Endodermal cell (in vitro differentiated cells): ENCODE measurements around the gene CARS2. TPM values are rescaled to one million over a fixed set of nuclear protein-coding genes. Genes with fewer than 3 reads are reported as not detected.

Experiments
- DNase-seq: peaks from one replicate; pipeline ENCODE4 v3.0.0-alpha.2; 2017
- H3K27ac ChIP-seq: 2 replicates; pipeline ENCODE4 v1.5.1; 2013; ENCODE audit warnings: mild to moderate bottlenecking, low read depth, low read length, moderate library complexity
- H3K27me3 ChIP-seq: 2 replicates; pipeline ENCODE4 v1.6.1; 2013; ENCODE audit warnings: mild to moderate bottlenecking, low read length, moderate library complexity; ENCODE audit not compliant: insufficient read depth, control insufficient read depth, poor library complexity, severe bottlenecking
- H3K36me3 ChIP-seq: 2 replicates; pipeline ENCODE4 v1.7.0; 2013; ENCODE audit warnings: mild to moderate bottlenecking, low read length, moderate library complexity; ENCODE audit not compliant: control insufficient read depth, insufficient read depth
- H3K4me1 ChIP-seq: one replicate; pipeline ENCODE4 v1.7.0; 2013; ENCODE audit warnings: low read length; ENCODE audit not compliant: control insufficient read depth, insufficient read depth
- H3K4me3 ChIP-seq: 2 replicates; pipeline ENCODE4 v1.5.1; 2013; ENCODE audit warnings: mild to moderate bottlenecking, low read length, moderate library complexity
- H3K9ac ChIP-seq: 2 replicates; pipeline ENCODE4 v1.6.1; 2013; ENCODE audit warnings: mild to moderate bottlenecking, low read length, moderate library complexity; ENCODE audit not compliant: poor library complexity, severe bottlenecking; ENCODE audit errors: extremely low read depth
- H3K9me3 ChIP-seq: 2 replicates; pipeline ENCODE4 v1.6.1; 2013; ENCODE audit warnings: mild to moderate bottlenecking, low read length, moderate library complexity; ENCODE audit not compliant: control insufficient read depth
- H3K27ac Mint-ChIP-seq: 2 replicates; pipeline ENCODE4 v1.8.0; 2020; ENCODE audit warnings: mixed read lengths
- H3K27me3 Mint-ChIP-seq: 2 replicates; pipeline ENCODE4 v1.8.0; 2021; ENCODE audit warnings: mild to moderate bottlenecking, mixed read lengths; ENCODE audit not compliant: insufficient read depth
- H3K36me3 Mint-ChIP-seq: 2 replicates; pipeline ENCODE4 v1.8.0; 2020; ENCODE audit warnings: low read depth, mixed read lengths
- H3K4me1 Mint-ChIP-seq: 2 replicates; pipeline ENCODE4 v1.8.0; 2020; ENCODE audit warnings: mixed read lengths
- H3K4me3 Mint-ChIP-seq: 2 replicates; pipeline ENCODE4 v1.8.0; 2020; ENCODE audit warnings: mild to moderate bottlenecking, moderate library complexity, mixed read lengths
- H3K9me3 Mint-ChIP-seq: 2 replicates; pipeline ENCODE4 v1.8.0; 2020; ENCODE audit warnings: mild to moderate bottlenecking, mixed read lengths
- WGBS, 2 experiments: methylation state at CpG; one replicate each; pipeline versions ENCODE4 v1.1.5 to v1.1.7; 2013; ENCODE audit warnings: missing lambda C conversion rate in 2 of 2, mixed read lengths in 1 of 2; ENCODE audit not compliant: insufficient coverage in 1 of 2, insufficient read length in 1 of 2; 5-methylcytosine and 5-hydroxymethylcytosine counted together
- total RNA-seq, 2 donors: library from RNA; stranded (reverse); fragmentation: NEBNext Ultra II Directional in 1 of 2; extraction: Animal tissue kit (Norgen Biotek cat#: 25700) in 1 of 2; gene quantifications; 2 replicates in 1 of 2; 3 replicates in 1 of 2; pipeline ENCODE4 v1.2.1, GENCODE V29; 2021
- TF ChIP-seq, protein P1 (sequence below): fragments of 200-600 bp; sonication (generic); conservative IDR thresholded peaks from 2 replicates; pipeline ENCODE4 v1.5.0; 2021; ENCODE audit warnings: antibody characterized with exemption, mild to moderate bottlenecking

The CARS2 gene
- total RNA-seq, 2 donors from 2014 or later = 53.0 to 53.2 TPM

DNA sequence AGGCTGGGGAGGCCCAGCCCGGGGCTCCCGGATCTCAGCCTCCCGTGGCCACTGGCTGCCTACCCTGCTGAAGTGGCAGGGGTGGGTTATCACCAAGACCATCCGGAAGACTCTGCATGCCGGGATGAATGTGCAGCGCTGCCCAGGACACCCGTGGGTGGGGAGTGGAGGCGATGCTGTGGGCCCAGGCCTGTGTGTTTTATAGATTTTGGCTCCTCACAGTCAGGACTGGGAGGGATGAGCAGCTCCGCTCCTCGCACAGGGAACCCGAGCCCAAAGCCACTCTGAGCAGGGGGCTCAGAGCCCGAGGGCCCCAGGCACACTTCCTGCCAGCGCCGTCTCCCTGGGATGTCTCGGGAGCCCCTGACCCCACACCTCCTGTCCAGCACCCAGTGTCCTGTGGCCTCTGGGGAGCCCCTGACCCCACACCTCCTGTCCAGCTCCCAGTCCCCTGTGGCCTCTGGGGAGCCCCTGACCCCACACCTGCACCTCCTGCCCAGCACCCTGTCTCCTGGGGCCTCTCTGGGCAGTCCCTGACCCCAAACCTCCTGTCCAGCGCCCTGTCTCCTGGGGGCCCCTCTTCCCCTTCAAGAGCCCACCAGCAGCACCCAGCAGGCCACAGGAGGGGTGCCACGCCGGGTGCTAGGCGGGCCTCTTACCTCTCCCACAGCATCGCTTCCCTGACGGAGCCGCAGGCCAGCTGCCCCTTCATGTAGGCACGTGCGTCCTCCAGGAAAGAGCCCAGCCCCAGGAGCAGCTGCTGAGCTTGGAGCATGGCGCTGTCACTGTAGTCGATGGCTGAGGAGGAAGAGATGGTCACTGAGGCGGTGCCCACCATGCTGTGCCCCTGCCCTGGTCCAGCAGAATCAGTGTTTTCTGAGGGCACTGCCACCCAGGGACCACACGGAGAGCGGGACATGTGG is 59.2 kb downstream of the CARS2 start:
- H3K4me1 ChIP-seq = no peaks in the 10 kb centered on the region
- H3K4me3 ChIP-seq = no peak overlapping the region
- H3K36me3 ChIP-seq = peaks cover 21% of the 10 kb centered on the region
- Mint-ChIP-seq H3K4me1 (peaks cover 4% of the 10 kb centered on the region), H3K4me3 (no peak overlapping the region), H3K27ac (no peak overlapping the region), H3K27me3 (no peaks in the 10 kb centered on the region), H3K36me3 (peaks cover 27% of the 10 kb centered on the region), H3K9me3 (no peaks in the 10 kb centered on the region)
- TF ChIP-seq, protein P1, sequence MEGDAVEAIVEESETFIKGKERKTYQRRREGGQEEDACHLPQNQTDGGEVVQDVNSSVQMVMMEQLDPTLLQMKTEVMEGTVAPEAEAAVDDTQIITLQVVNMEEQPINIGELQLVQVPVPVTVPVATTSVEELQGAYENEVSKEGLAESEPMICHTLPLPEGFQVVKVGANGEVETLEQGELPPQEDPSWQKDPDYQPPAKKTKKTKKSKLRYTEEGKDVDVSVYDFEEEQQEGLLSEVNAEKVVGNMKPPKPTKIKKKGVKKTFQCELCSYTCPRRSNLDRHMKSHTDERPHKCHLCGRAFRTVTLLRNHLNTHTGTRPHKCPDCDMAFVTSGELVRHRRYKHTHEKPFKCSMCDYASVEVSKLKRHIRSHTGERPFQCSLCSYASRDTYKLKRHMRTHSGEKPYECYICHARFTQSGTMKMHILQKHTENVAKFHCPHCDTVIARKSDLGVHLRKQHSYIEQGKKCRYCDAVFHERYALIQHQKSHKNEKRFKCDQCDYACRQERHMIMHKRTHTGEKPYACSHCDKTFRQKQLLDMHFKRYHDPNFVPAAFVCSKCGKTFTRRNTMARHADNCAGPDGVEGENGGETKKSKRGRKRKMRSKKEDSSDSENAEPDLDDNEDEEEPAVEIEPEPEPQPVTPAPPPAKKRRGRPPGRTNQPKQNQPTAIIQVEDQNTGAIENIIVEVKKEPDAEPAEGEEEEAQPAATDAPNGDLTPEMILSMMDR = no peak
- 94 to 99% methylated on average over 16 to 29 of the region's 29 CpGs for WGBS, 2 experiments
- peak; percentile 43 for DNase-seq
- no peaks in the 10 kb centered on the region for H3K9me3 ChIP-seq
- H3K27ac ChIP-seq = no peak overlapping the region
- H3K27me3 ChIP-seq = no peaks in the 10 kb centered on the region
- H3K9ac ChIP-seq = no peak overlapping the region

DNA sequence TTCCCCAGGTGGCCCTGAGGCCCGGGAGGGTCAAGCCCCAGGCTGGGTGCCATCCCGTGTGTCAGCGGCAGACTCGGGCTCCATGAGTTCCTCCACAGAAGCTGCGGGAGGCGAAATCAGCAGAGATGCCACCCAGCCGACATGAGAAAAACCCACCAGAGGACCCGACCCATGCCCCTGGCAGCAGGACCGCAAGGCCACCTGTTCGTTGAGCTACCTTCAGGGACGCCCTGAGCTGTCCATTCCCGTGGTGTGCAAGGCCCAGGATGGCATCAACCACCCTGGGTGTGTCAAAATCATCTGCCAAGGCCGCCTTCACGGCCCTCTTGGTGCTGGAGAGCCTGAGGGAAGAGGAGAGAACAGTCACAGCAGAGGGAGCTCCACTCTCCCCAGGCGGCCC is 60.2 kb downstream of the CARS2 start:
- peak; percentile 44 for DNase-seq
- H3K4me3 Mint-ChIP-seq = no peak overlapping the region
- H3K27me3 ChIP-seq = no peaks in the 10 kb centered on the region
- H3K4me1 ChIP-seq = peaks cover 1% of the 10 kb centered on the region
- no peaks in the 10 kb centered on the region for H3K27me3 Mint-ChIP-seq
- H3K4me1 Mint-ChIP-seq = peaks cover 7% of the 10 kb centered on the region
- H3K36me3 Mint-ChIP-seq = peaks cover 33% of the 10 kb centered on the region
- no peak overlapping the region for H3K27ac ChIP-seq
- WGBS, 2 experiments = 95% methylated on average over 7 to 15 of the region's 15 CpGs
- H3K27ac Mint-ChIP-seq = no peak overlapping the region
- no peaks in the 10 kb centered on the region for H3K9me3 ChIP-seq
- H3K36me3 ChIP-seq = peaks cover 29% of the 10 kb centered on the region
- TF ChIP-seq, protein P1 = no peak
- no peak overlapping the region for H3K9ac ChIP-seq
- H3K4me3 ChIP-seq = no peak overlapping the region
- no peaks in the 10 kb centered on the region for H3K9me3 Mint-ChIP-seq

DNA sequence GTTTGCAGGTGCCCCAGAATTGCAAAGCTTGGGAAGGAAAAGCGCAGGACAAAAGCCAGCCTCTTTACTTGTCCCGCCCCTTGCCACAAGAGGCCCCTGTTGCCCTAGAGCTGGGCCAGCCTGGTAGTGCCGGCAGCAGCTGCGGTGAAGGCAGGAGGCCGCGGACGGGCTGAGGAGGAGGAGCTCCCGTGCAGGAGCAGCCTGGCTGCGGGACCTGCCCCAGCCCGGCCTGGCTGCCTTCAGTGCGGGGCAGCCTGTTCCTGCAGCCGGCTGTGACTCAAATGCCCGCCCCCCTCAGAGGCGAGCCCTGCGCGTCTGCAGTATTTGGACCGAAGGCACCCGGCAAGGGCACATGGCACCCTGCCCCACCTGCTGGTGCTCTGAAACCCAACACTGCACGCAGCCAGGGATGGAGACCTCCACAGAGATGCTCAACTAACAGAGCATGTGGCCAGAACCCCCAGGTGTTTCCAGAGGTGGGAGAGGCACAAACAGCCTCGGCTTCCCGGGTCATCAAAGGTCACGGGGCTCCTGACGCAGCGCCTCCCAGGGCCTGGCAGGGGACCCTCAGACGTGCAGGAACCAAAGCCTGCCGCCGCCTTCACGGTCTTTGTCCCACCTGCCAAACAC is 60.9 kb downstream of the CARS2 start:
- Histone ChIP-seq H3K27me3 (no peaks in the 10 kb centered on the region), H3K4me1 (peaks cover 9% of the 10 kb centered on the region), H3K9ac (no peak overlapping the region), H3K4me3 (no peak overlapping the region), H3K27ac (no peak overlapping the region), H3K36me3 (peaks cover 30% of the 10 kb centered on the region), H3K9me3 (no peaks in the 10 kb centered on the region)
- H3K27ac Mint-ChIP-seq = no peak overlapping the region
- no peaks in the 10 kb centered on the region for H3K9me3 Mint-ChIP-seq
- peaks cover 35% of the 10 kb centered on the region for H3K36me3 Mint-ChIP-seq
- H3K4me1 Mint-ChIP-seq = peaks cover 15% of the 10 kb centered on the region
- peak; percentile 95 for DNase-seq
- TF ChIP-seq, protein P1 = peak; percentile 80
- no peak overlapping the region for H3K4me3 Mint-ChIP-seq
- WGBS, 2 experiments = 58 to 60% methylated on average over 10 to 27 of the region's 28 CpGs
- H3K27me3 Mint-ChIP-seq = no peaks in the 10 kb centered on the region
